Measurements from ENCODE around the gene HIP1.
"Not testable (repeated sequence)": the region's sequence is repeated elsewhere in the genome, so short reads cannot be mapped to it uniquely, and the experiment has no call there.

GRCh38 chr7:75518842-75519241, 219.9 kb downstream of the HIP1 start:
- TF ChIP-seq POLR2A (IDR thresholded peaks at IDR 0.05; ENCODE audit: low read length): not testable (repeated sequence)
- TF ChIP-seq, protein P1, sequence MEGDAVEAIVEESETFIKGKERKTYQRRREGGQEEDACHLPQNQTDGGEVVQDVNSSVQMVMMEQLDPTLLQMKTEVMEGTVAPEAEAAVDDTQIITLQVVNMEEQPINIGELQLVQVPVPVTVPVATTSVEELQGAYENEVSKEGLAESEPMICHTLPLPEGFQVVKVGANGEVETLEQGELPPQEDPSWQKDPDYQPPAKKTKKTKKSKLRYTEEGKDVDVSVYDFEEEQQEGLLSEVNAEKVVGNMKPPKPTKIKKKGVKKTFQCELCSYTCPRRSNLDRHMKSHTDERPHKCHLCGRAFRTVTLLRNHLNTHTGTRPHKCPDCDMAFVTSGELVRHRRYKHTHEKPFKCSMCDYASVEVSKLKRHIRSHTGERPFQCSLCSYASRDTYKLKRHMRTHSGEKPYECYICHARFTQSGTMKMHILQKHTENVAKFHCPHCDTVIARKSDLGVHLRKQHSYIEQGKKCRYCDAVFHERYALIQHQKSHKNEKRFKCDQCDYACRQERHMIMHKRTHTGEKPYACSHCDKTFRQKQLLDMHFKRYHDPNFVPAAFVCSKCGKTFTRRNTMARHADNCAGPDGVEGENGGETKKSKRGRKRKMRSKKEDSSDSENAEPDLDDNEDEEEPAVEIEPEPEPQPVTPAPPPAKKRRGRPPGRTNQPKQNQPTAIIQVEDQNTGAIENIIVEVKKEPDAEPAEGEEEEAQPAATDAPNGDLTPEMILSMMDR (IDR thresholded peaks at IDR 0.05): not testable (repeated sequence)
